Measurements from ENCODE around the gene BTG4.

Gene BTG4

GRCh38 chr11:111461460-111462235 lies 50.5 kb downstream of the BTG4 start:
- no peak overlapping the region for H3K27ac ChIP-seq
- no peak overlapping the region for H3K4me3 ChIP-seq (ENCODE audit: low read depth in 1 of 2, low read length in 1 of 2)
- H3K27me3 ChIP-seq: peaks cover 25% of the 10 kb centered on the region
- H3K9me3 ChIP-seq: no peaks in the 10 kb centered on the region
- H3K36me3 ChIP-seq: no peaks in the 10 kb centered on the region
- TF ChIP-seq CTCF (IDR thresholded peaks at IDR 0.05): no peak
- H3K4me1 ChIP-seq (ENCODE audit: control insufficient read depth in 1 of 2, insufficient read depth in 1 of 2, low read depth in 1 of 2, low read length in 1 of 2): no peaks in the 10 kb centered on the region

GRCh38 chr11:111460856-111461255 lies 51.3 kb downstream of the BTG4 start:
- no peaks in the 10 kb centered on the region for H3K4me1 ChIP-seq (ENCODE audit: control insufficient read depth in 1 of 2, insufficient read depth in 1 of 2, low read depth in 1 of 2, low read length in 1 of 2)
- no peak overlapping the region for H3K4me3 ChIP-seq (ENCODE audit: low read depth in 1 of 2, low read length in 1 of 2)
- no peaks in the 10 kb centered on the region for H3K36me3 ChIP-seq
- H3K9me3 ChIP-seq: no peaks in the 10 kb centered on the region
- TF ChIP-seq CTCF (IDR thresholded peaks at IDR 0.05): no peak
- no peak overlapping the region for H3K27ac ChIP-seq
- peaks cover 25% of the 10 kb centered on the region for H3K27me3 ChIP-seq

- no peak overlapping the region for H3K4me3 ChIP-seq (ENCODE audit: low read depth in 1 of 2, low read length in 1 of 2)
- H3K9me3 ChIP-seq: no peaks in the 10 kb centered on the region
Measured at GRCh38 chr11:111460340-111460739, 51.8 kb downstream of the BTG4 start.

GRCh38 chr11:111459506-111460270 lies 52.5 kb downstream of the BTG4 start:
- no peak for TF ChIP-seq CTCF (IDR thresholded peaks at IDR 0.05)
- H3K27me3 ChIP-seq: peaks cover 25% of the 10 kb centered on the region

More at GRCh38 chr11:111460340-111460739, 51.8 kb downstream of the BTG4 start:
- H3K27me3 ChIP-seq: peaks cover 25% of the 10 kb centered on the region
- no peak overlapping the region for H3K27ac ChIP-seq
- no peaks in the 10 kb centered on the region for H3K36me3 ChIP-seq
- no peaks in the 10 kb centered on the region for H3K4me1 ChIP-seq (ENCODE audit: control insufficient read depth in 1 of 2, insufficient read depth in 1 of 2, low read depth in 1 of 2, low read length in 1 of 2)
- no peak for TF ChIP-seq CTCF (IDR thresholded peaks at IDR 0.05)

GRCh38 chr11:111457731-111458368 lies 54.3 kb downstream of the BTG4 start:
- no peak overlapping the region for H3K4me3 ChIP-seq (ENCODE audit: low read depth in 1 of 2, low read length in 1 of 2)
- H3K27me3 ChIP-seq: peaks cover 25% of the 10 kb centered on the region
- H3K36me3 ChIP-seq: no peaks in the 10 kb centered on the region
- no peak for TF ChIP-seq CTCF (IDR thresholded peaks at IDR 0.05)
- H3K4me1 ChIP-seq (ENCODE audit: control insufficient read depth in 1 of 2, insufficient read depth in 1 of 2, low read depth in 1 of 2, low read length in 1 of 2): no peaks in the 10 kb centered on the region
- H3K9me3 ChIP-seq: no peaks in the 10 kb centered on the region
- H3K27ac ChIP-seq: no peak overlapping the region

More at GRCh38 chr11:111459506-111460270, 52.5 kb downstream of the BTG4 start:
- Histone ChIP-seq H3K9me3 (no peaks in the 10 kb centered on the region), H3K4me1 (ENCODE audit: control insufficient read depth in 1 of 2, insufficient read depth in 1 of 2, low read depth in 1 of 2, low read length in 1 of 2) (no peaks in the 10 kb centered on the region), H3K36me3 (no peaks in the 10 kb centered on the region), H3K4me3 (ENCODE audit: low read depth in 1 of 2, low read length in 1 of 2) (no peak overlapping the region), H3K27ac (no peak overlapping the region)

Measured in neutrophil (primary cell).